ENCODE results near the gene ISX.
"Not testable (repeated sequence)": the region's sequence is repeated elsewhere in the genome, so short reads cannot be mapped to it uniquely, and the experiment has no call there.

ISX gene

DNA sequence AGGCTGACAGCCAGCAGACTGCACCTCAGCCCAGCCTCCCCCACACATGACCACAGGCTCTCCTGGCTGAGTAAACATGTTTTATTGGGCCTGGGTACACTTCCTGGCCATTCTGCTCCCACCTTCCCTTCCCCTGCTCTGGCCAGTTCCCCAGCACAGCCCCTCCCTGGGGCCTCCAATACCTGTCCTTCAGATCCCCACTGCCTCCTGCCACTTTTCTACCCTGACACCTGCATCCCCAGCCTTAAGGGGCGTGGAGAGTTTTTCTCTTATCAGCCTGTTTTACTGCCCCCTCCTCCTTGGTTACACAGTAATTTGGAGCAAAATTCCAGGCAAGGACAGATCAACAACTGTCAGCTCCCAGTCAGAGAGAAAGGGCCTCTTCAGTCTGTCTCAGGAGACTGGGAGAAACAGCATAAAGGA, at the start of gene ISX:
Gene ISX (plus strand): TSS at position 363 of the 423 bp plus-strand sequence. CDS start 930 bp downstream, outside the sequence.
- H3K4me1 Mint-ChIP-seq: no peaks in the 10 kb centered on the region
- DNase-seq (no peak), ATAC-seq (no peak)
- no peaks in the 10 kb centered on the region for H3K36me3 Mint-ChIP-seq (ENCODE audit: low read depth)
- no peaks in the 10 kb centered on the region for H3K9me3 Mint-ChIP-seq
- no peak within 1 kb of the TSS for H3K27ac Mint-ChIP-seq
- H3K4me3 Mint-ChIP-seq: no peak within 1 kb of the TSS
- peaks cover 2% of the 10 kb centered on the region for H3K27me3 Mint-ChIP-seq

DNA sequence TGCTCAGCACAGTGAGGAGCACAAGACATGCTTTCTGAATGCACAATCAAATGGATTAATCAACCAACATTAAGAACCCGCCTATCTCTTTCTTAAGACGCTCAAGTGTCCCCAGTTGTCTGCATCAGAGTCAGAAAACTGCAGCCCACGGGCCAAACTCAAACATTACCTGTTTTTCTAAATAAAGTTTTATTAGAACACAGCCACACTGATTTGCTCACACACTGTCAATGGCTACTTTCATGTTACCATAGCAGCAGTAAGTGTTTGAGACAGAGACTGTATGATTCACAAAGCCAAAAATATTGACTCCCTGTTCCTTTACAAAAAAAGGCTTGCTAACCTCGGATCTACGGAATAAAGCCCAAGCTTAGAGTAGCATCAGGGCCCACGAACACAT, 49.0 kb upstream of the ISX start:
- Mint-ChIP-seq H3K36me3 (ENCODE audit: low read depth) (no peaks in the 10 kb centered on the region), H3K27ac (no peak overlapping the region), H3K4me3 (no peak overlapping the region)

DNA sequence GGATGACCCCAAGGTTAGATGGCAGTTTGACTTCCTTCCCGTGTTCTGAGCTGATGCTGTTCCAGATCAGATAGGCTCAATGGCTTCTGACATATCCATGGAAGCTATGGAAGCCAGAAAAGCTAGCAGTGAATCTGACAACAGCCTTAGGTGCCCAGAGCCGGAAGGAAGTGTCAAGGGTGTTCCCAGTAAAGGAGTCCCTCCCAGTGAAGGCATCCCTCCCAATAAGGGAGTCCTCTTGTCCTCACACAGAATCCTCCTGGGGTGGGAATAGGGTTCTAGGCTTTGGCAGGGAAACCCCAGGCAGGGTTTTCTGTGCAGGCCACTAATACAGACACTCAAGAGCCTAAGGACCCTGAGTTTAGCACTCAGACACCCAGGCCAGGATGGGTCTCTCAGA, 47.0 kb upstream of the ISX start:
- Mint-ChIP-seq H3K4me3 (no peak overlapping the region), H3K9me3 (no peaks in the 10 kb centered on the region), H3K4me1 (no peaks in the 10 kb centered on the region), H3K36me3 (ENCODE audit: low read depth) (no peaks in the 10 kb centered on the region), H3K27ac (no peak overlapping the region), H3K27me3 (peaks cover 4% of the 10 kb centered on the region)
- ATAC-seq: no peak
- DNase-seq: no peak

More for the DNA sequence above, 49.0 kb upstream of the ISX start:
- no peaks in the 10 kb centered on the region for H3K27me3 Mint-ChIP-seq
- ATAC-seq (no peak), DNase-seq (no peak)
- no peaks in the 10 kb centered on the region for H3K4me1 Mint-ChIP-seq
- no peaks in the 10 kb centered on the region for H3K9me3 Mint-ChIP-seq

DNA sequence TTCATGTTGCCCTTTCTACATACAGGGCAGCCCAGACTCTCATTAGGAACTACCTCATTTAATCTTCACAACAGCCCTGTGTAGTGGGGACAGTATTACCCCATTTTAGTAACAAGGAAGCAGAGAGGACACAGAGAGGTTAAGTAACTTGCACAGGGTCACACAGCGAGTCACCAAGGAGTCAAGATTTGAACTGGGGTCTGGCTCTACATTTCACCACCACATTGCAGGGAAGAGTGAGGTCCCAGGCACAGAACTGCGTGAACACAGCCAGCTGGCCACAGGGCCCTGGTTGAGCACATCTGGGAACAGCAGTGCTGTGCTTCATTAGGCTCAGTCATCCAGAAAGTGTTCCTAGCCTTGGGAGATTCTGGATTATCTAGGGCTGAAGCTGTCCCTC, 45.4 kb upstream of the ISX start:
- ATAC-seq (no peak), DNase-seq (no peak)
- Mint-ChIP-seq H3K27ac (no peak overlapping the region), H3K9me3 (no peaks in the 10 kb centered on the region), H3K4me1 (no peaks in the 10 kb centered on the region), H3K36me3 (ENCODE audit: low read depth) (no peaks in the 10 kb centered on the region), H3K4me3 (no peak overlapping the region), H3K27me3 (peaks cover 11% of the 10 kb centered on the region)

DNA sequence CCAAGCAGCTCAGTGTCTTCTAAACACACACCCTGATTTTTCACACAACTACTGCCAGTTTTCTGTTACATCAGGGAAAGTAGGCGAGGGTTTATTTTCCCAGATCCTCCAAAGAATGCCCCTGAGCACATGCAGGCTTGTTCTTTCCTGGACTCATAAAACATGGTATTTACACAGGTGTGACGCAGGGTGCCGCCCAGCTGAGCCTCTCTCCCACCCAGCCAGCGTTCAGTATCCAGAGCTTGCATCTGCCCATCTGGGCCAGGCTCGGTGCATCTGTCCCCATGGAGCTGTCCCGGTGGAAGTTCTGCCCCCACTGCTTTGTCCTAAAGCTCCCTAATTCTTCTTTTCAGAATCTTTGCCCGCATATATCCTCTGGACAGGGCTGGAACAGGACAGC, 44.8 kb upstream of the ISX start:
- H3K36me3 Mint-ChIP-seq (ENCODE audit: low read depth): no peaks in the 10 kb centered on the region
- no peaks in the 10 kb centered on the region for H3K4me1 Mint-ChIP-seq

DNA sequence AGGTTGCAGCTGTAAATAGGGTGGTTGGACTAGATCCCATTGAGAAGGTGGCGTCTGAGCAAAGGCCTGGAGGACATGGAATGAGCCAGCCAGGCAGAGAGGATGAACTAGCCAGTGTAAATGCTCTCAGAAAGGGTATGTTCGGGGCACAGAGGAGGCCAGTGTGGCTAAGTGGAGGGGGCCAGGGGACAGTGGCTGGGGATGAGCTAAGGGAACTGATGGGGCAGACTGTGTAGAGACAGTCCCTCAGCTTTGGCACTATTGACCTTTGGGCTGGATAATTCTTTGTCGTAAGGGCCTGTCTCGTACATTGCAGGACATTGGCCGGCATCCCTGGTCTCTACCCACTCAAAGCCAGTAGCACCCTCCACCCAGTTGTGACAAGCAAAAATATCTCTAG, 43.7 kb upstream of the ISX start:
- ATAC-seq: no peak
- Mint-ChIP-seq H3K27me3 (peaks cover 23% of the 10 kb centered on the region), H3K27ac (no peak overlapping the region), H3K9me3 (no peaks in the 10 kb centered on the region), H3K4me3 (no peak overlapping the region), H3K36me3 (ENCODE audit: low read depth) (no peaks in the 10 kb centered on the region), H3K4me1 (no peaks in the 10 kb centered on the region)
- no peak for DNase-seq

More for the DNA sequence above, 44.8 kb upstream of the ISX start:
- H3K27me3 Mint-ChIP-seq: peaks cover 17% of the 10 kb centered on the region
- H3K4me3 Mint-ChIP-seq: no peak overlapping the region
- no peak for DNase-seq
- H3K9me3 Mint-ChIP-seq: no peaks in the 10 kb centered on the region
- H3K27ac Mint-ChIP-seq: no peak overlapping the region
- ATAC-seq: no peak

DNA sequence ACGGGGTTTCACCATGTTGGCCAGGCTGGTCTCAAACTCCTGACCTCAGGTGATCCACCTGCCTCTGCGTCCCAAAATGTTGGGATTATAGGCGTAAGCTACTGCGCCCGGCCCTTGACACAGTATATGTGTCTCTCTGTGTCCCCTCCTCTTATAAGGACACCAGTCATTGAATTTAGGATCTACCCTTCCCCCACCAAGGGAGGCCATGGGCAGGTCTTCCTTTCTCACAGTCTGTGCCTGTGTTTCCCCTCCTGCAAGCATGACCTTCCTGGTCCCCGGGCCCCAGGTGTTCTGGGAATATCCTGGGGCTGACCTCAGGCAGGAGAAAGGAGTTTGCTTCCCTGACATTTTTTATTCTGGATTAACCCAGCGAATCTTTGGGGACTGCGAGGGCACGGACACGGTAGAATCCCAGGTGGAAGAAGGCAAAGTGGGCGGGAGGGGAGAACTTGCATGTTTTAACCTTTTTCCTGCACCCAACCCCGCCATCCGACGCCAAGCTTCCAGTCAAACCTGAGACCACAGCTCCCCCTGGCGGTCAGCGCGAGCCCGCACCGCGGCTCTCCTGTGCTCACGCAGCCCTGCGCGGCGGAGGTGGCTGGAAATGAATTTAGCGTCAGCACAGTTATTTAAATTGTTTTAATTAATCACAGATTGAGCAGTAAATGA, 42.1 kb upstream of the ISX start:
- ATAC-seq (no peak), DNase-seq (peak; percentile 82)
- H3K27ac Mint-ChIP-seq: no peak overlapping the region
- no peaks in the 10 kb centered on the region for H3K9me3 Mint-ChIP-seq
- no peak overlapping the region for H3K4me3 Mint-ChIP-seq
- peaks cover 36% of the 10 kb centered on the region for H3K27me3 Mint-ChIP-seq
- no peaks in the 10 kb centered on the region for H3K4me1 Mint-ChIP-seq
- no peaks in the 10 kb centered on the region for H3K36me3 Mint-ChIP-seq (ENCODE audit: low read depth)

DNA sequence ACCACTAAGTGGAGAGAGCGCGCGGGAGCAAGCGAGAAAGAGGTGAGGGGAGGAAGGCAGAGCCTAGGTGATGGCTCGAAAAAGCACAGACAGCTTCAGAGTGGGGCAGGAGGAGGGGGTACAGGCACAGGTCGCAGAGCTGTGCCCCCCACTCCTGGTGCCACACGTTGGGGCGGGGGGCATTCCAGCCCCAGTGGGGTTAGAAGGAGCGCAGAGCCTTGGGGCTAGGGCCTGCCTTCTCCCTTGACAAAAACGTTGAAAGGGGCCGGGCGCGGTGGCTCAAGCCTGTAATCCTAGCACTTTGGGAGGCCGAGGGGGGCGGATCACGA, 41.6 kb upstream of the ISX start:
- DNase-seq (no peak), ATAC-seq (no peak)
- Mint-ChIP-seq H3K27ac (no peak overlapping the region), H3K9me3 (no peaks in the 10 kb centered on the region), H3K36me3 (ENCODE audit: low read depth) (no peaks in the 10 kb centered on the region), H3K4me1 (no peaks in the 10 kb centered on the region), H3K4me3 (no peak overlapping the region), H3K27me3 (peaks cover 39% of the 10 kb centered on the region)

DNA sequence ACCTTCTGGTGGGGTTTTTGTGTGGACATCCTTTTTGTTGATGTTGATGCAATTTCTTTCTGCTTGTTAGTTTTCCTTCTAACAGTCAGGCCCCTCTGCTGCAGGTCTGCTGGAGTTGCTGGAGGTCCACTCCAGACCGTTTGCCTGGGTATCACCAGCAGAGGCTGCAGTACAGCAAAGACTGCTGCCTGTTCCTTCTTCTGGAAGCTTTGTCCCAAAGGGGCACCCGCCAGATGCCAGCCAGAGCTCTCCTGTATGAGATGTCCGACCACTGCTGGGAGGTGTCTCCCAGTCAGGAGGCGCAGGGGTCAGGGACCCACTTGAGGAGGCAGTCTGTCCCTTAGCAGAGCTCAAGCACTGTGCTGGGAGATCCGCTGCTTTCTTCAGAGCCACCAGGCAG, 35.8 kb upstream of the ISX start:
- ATAC-seq; H3K4me3 Mint-ChIP-seq; DNase-seq; H3K36me3 Mint-ChIP-seq (ENCODE audit: low read depth); H3K4me1 Mint-ChIP-seq; H3K9me3 Mint-ChIP-seq; H3K27ac Mint-ChIP-seq: not testable (repeated sequence)
- peaks cover 33% of the 10 kb centered on the region for H3K27me3 Mint-ChIP-seq

DNA sequence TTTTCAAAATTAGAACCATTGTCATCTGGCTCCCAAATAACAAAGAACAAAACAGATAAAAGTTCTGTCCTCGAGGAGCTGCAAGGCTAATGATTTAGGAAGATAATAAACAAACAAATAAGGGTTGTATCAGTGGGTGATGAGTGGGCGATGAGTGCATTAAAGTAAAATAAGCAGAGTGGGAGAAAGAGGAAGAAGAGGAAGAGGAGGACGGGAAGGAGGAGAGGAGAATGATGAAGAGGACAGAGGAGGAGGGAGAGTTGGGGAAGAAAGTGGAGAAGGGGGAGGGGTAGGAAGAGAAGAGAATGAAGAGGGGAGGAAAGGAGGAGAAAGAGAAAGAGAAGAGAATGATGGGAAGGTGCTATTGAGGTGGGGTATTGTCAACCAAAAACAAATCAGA, 33.4 kb upstream of the ISX start:
- no peak overlapping the region for H3K27ac Mint-ChIP-seq
- no peaks in the 10 kb centered on the region for H3K9me3 Mint-ChIP-seq
- no peak for ATAC-seq

DNA sequence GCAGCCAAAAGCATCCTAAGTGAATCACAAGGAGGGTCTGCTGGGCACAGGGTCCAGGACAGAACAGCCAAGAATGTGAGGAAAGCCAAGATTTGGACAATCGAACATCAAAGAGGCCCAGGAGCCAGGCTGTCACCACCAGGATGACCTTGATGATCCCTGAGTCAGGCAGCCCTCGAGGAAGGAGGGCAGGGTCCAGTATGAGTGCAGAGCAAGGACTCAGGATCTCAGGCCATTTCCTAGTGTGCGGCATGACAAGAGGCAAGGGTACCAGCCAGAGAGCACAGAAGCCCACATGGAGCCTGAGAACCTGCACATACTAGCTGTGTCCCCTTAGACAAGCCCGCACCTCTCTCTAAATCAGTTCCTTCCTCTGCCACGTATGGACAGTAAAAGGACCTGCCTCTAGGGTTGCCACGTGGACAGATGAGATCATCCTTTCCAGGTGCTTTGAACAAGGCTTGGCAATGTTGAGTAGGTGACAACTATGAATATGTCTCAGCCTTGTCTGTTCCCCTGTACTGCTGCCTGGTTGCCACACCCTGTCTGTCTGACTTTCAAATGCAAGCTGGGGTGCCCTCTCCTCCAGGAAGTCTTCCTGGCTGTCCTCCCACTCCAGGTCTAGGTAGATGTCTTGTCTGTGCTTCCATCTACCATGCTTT, 32.2 kb upstream of the ISX start:
- Mint-ChIP-seq H3K36me3 (ENCODE audit: low read depth) (no peaks in the 10 kb centered on the region), H3K4me1 (no peaks in the 10 kb centered on the region), H3K27me3 (peaks cover 6% of the 10 kb centered on the region), H3K4me3 (no peak overlapping the region), H3K27ac (no peak overlapping the region), H3K9me3 (no peaks in the 10 kb centered on the region)
- DNase-seq: no peak
- ATAC-seq: no peak

More for the DNA sequence above, 33.4 kb upstream of the ISX start:
- Mint-ChIP-seq H3K27me3 (peaks cover 18% of the 10 kb centered on the region), H3K4me3 (no peak overlapping the region), H3K36me3 (ENCODE audit: low read depth) (no peaks in the 10 kb centered on the region), H3K4me1 (no peaks in the 10 kb centered on the region)
- no peak for DNase-seq

DNA sequence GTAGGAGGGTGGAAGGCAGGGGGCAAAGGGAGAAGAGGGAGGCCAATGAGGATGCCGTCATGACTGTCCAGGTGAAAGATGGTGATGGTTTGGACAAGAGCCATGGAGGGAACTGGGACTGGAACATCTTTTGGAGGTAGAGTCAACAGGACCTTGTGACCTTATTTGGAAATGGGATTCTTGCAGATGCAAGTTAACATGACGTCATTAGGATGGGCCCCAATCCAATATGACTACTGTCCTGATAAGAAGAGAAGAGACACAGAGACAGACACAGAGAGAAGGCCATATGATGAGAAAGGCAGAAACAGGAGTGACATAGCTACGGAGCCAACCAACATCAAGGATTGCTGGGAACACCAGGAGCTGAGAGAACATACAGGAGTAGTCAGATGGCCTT, 31.0 kb upstream of the ISX start:
- H3K4me3 Mint-ChIP-seq: no peak overlapping the region
- no peaks in the 10 kb centered on the region for H3K4me1 Mint-ChIP-seq
- no peak for ATAC-seq
- H3K27me3 Mint-ChIP-seq: peaks cover 3% of the 10 kb centered on the region
- H3K9me3 Mint-ChIP-seq: no peaks in the 10 kb centered on the region
- H3K36me3 Mint-ChIP-seq (ENCODE audit: low read depth): no peaks in the 10 kb centered on the region
- no peak for DNase-seq
- no peak overlapping the region for H3K27ac Mint-ChIP-seq

DNA sequence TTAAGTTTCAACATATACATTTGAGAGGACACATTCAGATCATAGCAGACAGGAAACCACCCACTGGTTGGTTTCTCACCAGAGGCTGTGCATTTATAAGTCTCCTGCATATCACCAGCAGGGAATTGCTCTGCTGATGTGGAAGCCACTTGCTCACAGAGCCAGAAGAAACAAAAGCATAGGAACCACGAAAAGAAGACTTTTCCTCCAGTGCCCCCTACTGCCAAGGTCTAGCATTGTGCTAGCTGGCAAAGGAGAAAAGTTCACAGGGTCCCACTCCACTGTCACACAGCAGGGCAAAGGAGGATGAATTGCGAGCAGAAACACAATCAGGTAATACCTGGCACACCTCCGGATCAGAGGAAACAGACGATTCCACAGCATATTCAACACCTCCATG, 28.9 kb upstream of the ISX start:
- Mint-ChIP-seq H3K36me3 (ENCODE audit: low read depth) (no peaks in the 10 kb centered on the region), H3K27ac (no peak overlapping the region), H3K27me3 (no peaks in the 10 kb centered on the region), H3K4me1 (no peaks in the 10 kb centered on the region), H3K4me3 (no peak overlapping the region), H3K9me3 (no peaks in the 10 kb centered on the region)
- DNase-seq (no peak), ATAC-seq (no peak)

DNA sequence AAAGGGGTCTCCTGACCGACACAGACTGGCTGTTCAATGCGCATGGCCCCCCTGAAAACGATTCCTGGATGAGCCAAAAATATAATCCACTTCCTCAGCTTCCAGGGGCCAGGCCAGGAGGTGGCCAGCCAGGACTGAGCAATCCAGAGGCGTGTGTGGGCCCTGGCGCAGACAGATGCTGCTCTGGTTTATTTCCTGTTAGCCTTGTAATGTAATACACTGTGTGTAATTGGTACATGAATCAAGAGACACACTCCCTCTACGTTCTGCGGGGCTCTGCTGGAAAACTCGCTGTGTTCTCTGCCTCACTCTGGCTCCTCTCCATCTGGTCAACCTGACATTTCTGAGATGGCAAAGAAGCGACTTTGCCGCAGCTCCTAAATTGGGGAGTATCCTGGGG, 26.3 kb upstream of the ISX start:
- H3K27me3 Mint-ChIP-seq: peaks cover 4% of the 10 kb centered on the region
- ATAC-seq: no peak

DNA sequence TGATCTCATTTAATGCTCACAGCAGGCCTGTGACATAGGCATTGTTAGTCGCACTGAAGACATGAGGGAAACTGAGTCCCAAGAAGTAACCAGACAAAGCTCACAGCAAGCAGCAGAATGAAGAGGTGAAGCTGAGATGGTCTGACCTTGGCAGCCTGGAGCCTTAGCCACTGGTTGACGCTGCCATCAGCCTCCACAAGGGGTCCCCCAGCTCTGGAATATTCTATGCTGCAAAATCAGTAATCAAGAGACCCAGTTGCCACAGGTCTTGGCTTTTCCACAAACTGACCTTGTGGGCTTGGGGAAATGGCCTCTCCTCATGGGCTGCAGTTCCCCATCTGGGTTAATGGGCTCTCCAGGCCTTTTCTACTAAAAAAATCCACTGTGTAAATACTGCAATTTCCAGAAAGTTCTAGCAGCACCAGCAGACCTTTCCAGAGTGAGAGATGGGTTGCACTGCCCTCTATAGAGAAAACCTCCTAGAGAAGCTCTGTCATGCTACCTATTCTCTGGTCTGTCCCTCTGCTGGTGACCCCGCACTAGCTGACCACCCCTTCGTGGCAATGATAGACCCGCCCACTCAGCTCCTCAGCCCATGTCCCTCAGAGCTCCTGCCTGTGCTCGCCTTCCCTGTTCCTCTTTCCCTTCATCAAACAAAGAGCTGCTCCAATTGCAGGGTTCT, 22.6 kb upstream of the ISX start:
- no peaks in the 10 kb centered on the region for H3K4me1 Mint-ChIP-seq
- no peak overlapping the region for H3K27ac Mint-ChIP-seq
- H3K27me3 Mint-ChIP-seq: peaks cover 9% of the 10 kb centered on the region
- no peaks in the 10 kb centered on the region for H3K9me3 Mint-ChIP-seq
- no peak overlapping the region for H3K4me3 Mint-ChIP-seq
- DNase-seq (peak; percentile 2), ATAC-seq (no peak)
- no peaks in the 10 kb centered on the region for H3K36me3 Mint-ChIP-seq (ENCODE audit: low read depth)

More for the DNA sequence above, 26.3 kb upstream of the ISX start:
- Mint-ChIP-seq H3K36me3 (ENCODE audit: low read depth) (no peaks in the 10 kb centered on the region), H3K4me1 (no peaks in the 10 kb centered on the region), H3K9me3 (no peaks in the 10 kb centered on the region), H3K27ac (no peak overlapping the region), H3K4me3 (no peak overlapping the region)
- no peak for DNase-seq

Data from activated naive CD8-positive, alpha-beta T cell treated with anti-CD3 and anti-CD28 coated beads, Interleukin-2, amount 50 U/mL, for 24 hours (primary cell).